WI38 (cell line): Measurements from ENCODE around the gene KANSL1.

Source experiments
- H3K4me3 ChIP-seq: 2 replicates; pipeline ENCODE4 v1.5.1; 2011; ENCODE audit warnings: low read depth, mild to moderate bottlenecking, control low read depth, low read length
- CTCF ChIP-seq: IDR thresholded peaks from 2 replicates; pipeline ENCODE4 v1.5.1; 2012; ENCODE audit warnings: low read depth, mild to moderate bottlenecking, control low read depth, low read length

The KANSL1 gene

GRCh38 chr17:46080118-46081017 is 112.9 kb downstream of the KANSL1 start:
- no peak for TF ChIP-seq CTCF

GRCh38 chr17:46078675-46079074 is 114.6 kb downstream of the KANSL1 start:
- no peak overlapping the region for H3K4me3 ChIP-seq
- TF ChIP-seq CTCF: no peak

More at GRCh38 chr17:46080118-46081017, 112.9 kb downstream of the KANSL1 start:
- H3K4me3 ChIP-seq: no peak overlapping the region

- TF ChIP-seq CTCF: no peak
- H3K4me3 ChIP-seq: no peak overlapping the region
Observed at GRCh38 chr17:46074540-46074939, 118.7 kb downstream of the KANSL1 start.

- H3K4me3 ChIP-seq: no peak overlapping the region
- TF ChIP-seq CTCF: no peak
Observed at GRCh38 chr17:46072998-46073397, 120.2 kb downstream of the KANSL1 start.

- no peak for TF ChIP-seq CTCF
- H3K4me3 ChIP-seq: no peak overlapping the region
Observed at GRCh38 chr17:46071796-46072195, 121.4 kb downstream of the KANSL1 start.

GRCh38 chr17:46064460-46064859 is 128.8 kb downstream of the KANSL1 start:
- no peak overlapping the region for H3K4me3 ChIP-seq
- no peak for TF ChIP-seq CTCF

GRCh38 chr17:46063241-46063640 is 130.0 kb downstream of the KANSL1 start:
- no peak overlapping the region for H3K4me3 ChIP-seq
- no peak for TF ChIP-seq CTCF
